Activated CD4-positive, alpha-beta T cell treated with anti-CD3 and anti-CD28 coated beads, Interleukin-10, Interleukin-2, amounts not matched to agents 100 ng/mL and 50 ng/mL, durations not matched to agents 16 hours and 8 hours (primary cell): ENCODE results near the gene CERS3.

ENCODE experiments used
- DNase-seq: peaks from one replicate; pipeline ENCODE4 v3.0.0-alpha.2; 2020

Gene CERS3

DNA sequence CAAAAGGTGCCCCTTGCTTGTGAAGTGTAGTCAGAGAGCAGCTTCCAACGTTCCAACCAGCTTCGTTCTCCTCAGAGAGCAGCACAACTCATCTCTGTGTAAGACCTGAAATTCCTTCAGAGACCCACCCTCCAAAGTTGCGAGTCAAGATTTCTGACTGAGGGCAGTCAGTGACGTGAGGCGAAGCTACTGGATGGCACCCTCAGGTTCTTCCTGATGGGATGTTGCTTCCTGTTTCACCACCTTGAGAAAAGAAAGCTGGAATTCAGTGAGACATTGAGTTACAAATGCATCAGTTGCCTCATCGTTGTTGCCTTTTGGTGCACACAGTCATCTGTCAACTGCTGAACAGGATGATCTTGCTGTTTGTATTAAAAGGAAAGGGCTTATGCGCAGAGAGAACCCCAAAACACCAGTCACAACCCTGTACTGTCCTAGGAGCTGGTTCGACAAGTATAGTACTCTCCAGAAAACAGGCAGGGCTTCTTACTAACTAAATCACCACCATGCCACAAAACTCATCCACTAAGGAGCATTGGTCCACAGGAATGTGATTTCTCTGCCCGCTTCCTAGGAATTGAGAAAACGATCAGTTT, at the start of gene CERS3:
CERS3 (minus strand) TSS at position 118 of the 596 bp plus-strand sequence. CDS start 27,101 bp downstream, outside the sequence.
- no peak for DNase-seq

DNA sequence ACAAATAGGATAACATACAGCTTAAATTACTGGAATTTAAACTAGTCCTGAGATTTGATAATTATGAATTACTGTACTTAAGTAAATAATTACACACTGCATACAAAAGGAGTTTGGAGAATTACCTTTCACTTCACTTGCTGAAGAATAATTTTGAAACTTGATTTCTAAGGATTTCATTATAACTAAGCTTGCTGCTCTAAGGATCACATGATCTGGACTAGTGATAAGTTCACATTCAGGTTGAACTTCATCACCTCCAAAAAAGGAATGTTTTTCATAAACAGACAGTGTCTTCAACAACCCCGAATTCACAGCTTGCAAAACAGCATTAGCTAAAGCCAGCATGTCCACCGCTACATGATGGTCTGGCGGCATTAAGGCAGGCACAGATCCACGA, 44.8 kb upstream of the CERS3 start:
- DNase-seq = no peak

DNA sequence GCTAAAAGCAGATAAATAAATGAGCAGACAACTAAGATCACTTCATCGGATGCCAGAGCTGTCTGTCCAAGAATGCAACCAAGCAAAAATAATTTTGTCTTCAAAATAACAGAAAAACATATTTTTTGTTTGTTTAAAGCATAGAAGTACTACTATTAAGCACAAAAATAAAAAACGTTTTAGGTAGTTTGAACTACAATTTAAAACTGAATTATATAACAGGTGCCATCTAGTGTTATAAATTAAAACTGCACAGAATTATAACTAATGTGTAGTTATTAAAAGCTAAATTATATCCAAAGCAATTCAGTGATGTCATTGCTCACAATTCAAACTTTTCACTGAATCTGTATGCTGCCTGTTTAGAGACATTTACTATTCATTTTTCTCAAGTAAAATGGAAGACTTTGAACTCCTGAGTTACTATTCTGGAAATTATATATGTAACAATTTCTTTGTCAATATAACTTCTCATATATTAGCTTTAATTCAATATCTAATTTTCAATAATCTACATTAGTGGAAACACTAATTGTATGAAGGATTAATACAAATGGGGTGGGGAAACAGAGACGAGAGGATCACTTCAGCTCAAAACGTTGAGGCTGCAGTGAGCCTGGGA, 43.7 kb upstream of the CERS3 start:
- no peak for DNase-seq

DNA sequence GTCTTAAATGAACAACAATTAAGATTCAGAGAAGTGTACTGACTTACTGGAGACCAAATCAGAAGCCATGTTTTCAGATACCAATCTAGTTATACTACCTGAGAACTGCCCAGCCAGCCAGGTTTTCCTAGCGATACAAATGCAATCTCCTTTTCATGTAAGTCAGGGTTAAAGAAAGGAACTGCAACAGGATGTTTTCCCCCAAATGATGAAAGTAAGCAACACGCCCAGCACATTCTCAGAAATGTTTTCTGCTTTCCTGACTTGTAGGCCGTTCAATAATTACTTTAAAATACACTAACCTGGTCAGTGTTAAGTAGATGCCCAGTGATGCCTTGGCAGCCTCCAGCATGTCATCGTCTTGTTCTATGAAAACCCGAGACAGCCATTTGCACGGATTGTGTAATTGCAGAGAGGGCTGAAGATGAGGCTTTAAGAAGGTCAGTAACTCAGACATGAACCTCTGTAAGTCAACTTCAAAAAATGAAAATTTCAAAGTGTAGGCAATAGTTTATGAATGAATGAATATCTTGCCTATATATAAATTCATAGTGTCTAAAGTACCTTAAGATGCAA, 42.9 kb upstream of the CERS3 start:
- no peak for DNase-seq

DNA sequence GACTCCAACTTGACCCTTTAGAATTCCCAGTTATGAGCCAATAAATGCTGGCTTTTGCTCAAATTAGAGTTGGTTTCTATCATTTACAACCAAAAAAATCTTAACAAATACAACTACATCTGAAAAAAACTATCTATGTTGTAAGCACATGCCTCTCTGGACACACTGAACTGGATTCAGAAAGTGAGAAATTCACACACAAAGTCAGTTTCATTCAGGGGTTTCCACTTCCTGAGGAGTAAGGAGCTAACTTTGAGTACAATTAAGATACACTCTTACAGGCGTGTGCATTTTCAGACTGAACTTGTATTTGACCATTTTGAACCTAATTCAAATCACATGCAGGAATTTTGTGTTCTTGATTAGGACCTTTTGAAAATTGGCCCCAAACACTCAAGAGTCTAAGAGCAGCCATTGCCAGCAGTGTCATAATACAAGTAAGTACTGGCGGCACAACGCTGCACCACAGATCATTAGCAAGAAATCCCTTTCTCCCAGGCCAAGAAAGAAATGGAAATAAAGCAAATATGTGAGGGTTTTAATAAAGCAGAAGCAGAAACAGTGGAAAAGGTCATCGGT, 42.1 kb upstream of the CERS3 start:
- no peak for DNase-seq

DNA sequence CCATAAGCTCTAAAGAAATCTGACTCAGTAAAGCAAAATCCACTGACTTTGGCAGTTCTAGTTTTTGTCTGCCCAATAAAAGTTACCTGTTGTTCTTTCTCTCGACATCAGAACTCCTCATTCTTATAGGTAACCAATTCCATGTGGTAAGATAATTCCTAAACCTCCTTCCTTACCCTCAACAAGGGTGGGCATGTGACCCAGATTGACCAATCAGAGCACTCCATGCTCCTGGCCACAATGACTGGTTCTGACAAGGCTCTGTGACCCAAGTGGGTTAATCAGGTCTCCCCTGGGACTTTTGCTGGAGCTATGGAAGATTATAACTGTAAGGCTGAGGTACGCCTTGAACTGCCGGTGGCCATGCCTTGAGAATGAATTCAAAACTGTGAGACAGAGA, 41.5 kb upstream of the CERS3 start:
- DNase-seq = no peak

DNA sequence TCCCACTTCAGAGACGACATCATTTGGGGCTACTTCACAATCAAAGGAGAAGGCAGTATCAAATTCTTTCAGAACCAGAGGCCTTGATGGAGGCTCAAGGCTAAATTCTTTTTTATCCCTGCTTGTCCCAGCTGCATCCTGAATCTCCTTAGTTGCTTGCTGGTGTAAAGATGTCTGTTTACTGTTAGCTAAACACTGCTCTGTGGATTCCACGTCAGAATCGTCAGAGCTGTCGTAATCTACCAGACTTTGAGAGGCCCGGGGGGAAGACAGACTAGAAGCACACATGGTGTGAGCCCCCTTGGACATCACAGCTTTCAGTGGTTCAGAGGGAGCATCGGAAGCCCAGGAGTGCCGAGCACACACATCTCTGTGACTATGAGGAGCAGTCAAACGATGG, 40.6 kb upstream of the CERS3 start:
- no peak for DNase-seq

DNA sequence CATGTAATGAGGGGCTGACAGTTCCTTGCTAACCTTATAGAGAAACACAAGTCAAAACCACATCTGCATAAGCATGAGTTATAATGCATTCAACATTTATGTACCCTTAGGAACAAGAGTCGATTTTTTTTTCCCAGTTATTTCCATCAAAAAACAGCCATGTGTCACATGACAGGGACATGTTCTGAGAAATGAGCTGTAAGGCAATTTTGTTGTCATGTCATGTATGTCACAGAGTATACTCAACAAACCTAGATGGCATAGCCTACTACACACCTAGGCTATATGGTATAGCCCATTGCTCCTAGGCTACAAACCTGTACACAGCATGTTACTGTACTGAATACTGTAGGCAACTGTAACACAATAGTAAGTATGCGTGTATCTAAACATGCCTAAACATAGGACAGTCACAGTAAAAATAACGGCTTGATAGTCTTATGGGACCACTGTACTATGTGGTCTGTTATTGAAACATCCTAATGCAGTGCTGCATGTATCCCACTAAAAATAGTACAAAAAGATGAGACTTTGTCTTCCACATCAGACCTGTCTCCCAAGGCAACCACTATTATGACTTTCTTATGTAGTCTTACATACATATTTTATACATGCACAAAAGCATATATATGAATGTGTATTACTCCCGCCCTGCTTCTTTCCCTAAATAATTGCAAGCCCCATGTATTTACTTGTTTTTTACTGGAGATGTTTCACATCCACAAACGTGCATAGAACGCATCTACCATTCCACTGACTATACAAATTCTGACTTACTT, 38.3 kb upstream of the CERS3 start:
- no peak for DNase-seq

DNA sequence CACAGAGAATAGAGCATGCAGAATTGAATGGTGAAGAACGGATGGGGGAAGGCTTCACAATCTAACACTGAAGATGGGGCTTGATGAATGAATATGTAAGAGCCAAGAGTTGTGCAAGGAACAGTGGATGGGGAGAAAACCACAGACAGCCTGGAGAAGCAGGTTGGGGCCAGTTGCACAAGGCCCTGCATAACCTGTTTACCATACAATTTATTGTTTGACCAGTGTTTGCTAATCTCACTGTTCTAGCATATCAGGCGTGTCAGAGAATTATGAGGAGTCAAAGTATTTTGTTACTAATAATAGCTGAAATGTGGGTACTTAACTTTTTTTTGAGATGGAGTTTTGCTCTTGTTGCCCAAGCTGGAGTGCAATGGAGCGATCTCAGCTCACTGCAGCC, 36.8 kb upstream of the CERS3 start:
- no peak for DNase-seq

DNA sequence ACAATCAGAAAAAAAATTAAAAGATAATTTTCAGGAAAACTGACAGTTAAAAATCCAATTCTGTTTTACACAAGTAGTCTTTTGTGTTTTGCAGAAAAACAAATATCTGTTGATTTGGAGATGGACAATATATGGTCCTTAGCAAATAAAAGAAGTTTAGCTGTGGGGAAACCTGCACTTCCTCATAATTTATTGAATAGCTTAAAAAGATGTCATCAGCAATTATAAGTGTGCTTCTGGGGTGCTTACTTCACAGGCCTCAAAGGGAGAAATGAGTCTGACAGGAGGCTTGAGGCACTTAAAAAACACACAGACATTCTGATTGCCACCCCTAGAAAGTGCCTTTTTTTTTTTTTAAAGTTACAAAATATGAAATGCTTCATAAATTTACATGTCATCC, 31.6 kb upstream of the CERS3 start:
- DNase-seq = no peak

DNA sequence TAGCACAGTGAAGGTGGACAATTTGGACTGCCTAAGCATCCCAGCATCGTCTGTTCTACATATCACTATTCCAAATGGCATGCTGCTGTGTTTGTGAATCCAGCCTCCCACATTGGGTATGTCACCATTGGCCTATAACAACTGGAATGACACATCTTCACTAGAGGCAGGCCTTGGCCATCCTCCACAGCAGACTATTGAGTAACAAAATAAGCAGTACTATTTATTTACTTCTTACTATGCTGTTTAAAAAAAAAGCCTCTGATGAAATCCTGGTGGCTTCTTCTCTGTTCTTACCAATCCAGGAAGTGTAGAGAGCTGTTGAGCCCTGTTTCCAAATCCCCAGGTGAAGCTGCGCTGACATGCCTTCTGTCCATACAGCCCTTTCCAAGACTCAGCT, 30.6 kb upstream of the CERS3 start:
- DNase-seq = no peak

DNA sequence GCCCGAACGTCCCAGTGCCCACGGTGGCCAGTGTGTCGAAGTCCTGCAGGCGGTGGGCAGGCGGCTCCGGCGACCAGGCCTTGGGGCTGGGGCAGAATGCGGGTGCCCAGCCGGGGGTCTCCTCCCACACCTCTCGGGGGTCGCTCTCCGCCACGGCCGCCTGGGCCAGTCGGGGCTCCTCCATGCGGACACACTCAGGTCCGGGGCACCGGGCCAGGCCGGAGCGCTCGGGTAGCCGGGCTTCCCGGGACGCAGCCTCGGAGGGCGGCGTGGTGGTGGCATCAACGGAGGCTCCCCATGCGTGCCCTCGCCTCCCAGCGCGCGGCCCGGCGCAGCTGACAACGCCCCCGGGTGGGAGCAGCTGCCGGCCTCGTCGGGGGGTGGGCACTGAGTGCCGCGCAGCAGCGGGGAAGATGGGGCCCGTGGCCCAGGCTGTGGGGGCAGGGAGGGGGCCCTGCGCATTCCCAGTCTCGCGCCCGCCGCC, 30.1 kb upstream of the CERS3 start:
- no peak for DNase-seq

DNA sequence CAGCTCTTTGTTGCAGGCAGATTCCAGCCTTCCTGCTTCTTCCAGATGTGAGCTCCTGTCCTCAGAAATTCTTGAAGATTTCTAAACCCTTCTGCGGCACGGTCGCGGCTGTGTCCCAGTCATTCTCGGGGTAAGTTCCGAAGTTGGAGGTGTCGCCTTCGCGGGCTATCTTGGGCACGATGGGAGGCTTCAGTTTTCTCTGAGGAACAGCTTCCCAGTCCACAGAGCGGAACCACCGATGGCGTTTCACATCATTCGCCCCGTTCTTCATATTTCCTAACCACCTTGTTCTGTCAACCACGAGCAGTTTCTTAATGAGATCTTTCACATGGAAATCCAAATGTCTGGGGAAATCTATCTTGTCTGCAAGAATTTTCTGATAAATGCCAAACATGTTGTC, 24.7 kb upstream of the CERS3 start:
- DNase-seq = no peak

DNA sequence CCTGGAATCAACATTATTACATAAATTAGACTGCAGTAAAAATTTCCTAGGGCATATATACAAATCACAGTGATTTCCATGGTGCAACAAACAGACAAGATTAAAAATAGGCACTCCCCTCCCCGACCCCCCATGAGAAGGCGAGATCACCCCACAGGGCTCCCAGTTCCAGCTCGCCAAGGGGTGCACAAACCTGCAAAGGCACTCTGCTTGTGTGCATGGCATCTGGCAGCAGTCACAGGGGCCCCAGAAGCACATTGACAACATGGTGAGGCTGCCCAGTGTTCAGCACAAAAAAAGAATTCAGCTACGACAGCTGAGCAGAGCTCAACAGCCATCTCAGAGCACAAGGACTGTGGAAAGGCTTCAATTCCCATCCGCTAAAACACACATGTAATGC, 19.2 kb upstream of the CERS3 start:
- DNase-seq = no peak

DNA sequence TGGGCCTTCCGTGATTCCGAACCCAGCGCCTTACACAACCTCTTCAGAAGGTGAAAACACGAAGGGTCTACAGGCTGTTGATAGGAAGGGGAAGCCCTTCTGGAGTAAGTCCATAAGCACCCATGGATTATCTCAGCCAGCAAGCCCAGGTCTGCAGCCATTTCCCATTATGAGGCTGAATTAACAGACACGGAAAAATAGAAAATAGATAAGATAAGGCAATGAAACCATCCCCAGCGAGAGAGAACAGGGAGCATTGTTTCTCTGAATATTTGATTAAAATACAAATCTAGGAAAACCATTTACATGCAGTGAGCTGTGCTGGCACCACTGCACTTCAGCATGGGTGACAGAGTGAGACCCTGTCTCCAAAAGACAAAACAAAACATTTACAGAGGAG, 16.2 kb upstream of the CERS3 start:
- DNase-seq = no peak

DNA sequence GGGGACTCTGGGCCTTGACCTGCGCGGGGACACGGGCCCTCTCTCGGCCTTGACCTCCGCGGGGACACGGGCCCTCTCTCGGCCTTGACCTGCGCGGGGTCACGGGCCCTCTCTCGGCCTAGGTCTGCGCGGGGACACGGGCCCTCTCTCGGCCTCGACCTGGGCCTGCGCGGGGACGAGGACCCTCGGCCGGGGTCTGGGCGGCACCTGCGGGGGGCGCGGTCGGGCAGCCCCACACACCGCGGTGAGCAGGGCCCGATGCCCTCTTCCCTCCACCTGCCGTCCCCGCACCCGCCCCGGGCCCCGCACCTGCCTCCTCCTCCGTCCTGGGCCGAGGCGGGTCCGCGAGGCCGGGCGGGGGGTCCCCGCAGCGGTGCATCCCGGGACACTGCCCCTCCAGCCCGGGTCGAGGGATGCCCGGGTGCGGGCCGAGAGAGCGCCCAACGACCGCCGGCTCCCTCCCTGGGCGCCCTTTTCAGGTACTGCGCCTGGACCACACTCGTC, 15.6 kb upstream of the CERS3 start:
- no peak for DNase-seq

DNA sequence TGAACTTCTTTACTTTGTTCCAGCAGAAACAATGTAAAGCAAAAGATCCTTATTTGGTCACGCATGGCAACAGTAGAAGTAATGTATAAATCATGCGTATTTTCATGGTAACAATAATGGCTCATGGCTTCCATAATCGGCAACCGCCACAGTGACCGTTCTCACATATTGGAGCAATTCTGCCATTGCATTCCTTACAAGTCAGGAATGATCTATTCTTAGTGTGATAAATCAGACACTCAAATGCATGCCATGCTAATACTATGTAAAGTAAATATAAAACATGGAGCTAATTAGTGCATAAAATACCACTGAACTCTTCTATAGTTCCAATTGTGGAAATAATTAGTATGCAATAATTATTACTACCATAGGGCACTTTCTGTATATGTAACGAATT, 13.5 kb upstream of the CERS3 start:
- no peak for DNase-seq

DNA sequence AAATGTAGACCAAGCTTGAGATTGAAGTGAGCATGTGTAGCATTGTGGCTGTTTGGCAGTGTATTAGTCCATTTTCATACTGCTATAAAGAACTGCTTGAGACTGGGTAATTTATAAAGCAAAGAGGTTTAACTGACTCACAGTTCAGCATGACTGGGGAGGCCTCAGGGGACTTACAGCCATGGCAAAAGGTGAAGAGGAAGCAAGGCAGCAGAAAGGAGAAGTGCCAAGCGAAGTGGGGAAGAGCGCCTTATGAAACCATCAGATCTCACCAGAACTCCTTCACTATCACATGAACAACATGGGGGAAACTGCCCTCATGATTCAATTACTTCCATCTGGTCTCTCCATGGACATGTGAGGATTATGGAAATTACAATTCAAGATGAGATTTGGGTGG, 8.6 kb upstream of the CERS3 start:
- DNase-seq = no peak

DNA sequence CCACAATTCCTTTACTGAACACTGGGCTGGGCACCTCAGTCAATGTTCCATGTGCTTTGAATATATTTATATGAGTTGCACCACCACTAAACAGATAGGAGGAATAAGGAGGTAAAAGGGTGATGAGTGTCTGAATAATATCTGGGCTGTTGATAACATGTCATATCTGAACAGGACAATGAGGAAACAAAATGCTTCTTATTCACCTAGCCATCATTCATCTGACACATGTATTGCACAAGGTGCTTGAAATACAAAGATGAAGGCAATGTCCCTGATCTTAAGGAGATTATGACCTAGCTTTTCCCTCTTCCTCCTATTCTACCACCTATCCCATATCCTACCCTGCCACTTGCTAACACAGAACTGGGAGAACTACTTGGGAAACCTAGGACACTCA, 8.0 kb upstream of the CERS3 start:
- DNase-seq = no peak

DNA sequence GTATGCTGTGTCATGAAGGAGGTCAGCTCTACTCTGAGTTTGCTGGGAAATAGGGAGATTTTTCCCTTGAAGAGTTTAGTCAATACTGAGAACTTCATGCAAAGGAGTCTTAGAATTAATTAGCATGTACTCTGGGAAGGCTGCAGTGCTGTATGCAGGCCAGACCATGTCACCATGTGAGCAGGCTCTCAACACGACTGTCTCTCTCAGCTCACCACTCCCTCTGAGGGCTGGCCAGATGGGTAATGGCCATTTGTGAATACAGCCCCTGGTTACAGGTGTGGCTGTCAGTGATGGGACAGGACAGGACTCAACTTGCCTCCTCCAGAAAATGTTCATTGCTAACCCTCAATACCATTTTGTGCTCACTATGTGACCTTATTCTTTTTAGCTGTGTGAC, 5.1 kb upstream of the CERS3 start:
- DNase-seq = no peak

DNA sequence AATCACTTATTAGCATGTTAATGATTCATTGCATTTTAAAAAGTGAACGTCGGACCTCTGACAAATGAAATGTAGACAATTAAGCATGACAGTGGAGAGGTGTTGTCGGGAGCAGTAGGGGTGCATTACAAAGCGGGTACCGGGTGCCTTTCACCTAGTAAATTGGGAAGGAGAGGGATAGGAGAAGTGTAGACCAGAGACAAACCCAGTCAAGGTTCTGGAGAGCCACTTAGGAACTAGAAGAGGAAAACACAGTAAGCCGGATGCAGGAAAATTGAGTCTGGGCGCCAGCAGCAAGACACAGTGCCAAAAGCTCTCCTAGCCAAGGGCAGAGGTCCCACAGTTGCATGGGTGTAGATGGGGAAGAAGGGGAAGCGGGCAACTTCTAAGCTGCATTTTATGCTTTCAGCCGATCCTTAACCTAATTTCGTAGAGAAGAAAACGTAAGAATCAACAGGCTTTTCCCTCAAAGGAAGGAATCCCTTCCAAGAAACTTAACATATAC, 3.1 kb upstream of the CERS3 start:
- no peak for DNase-seq

DNA sequence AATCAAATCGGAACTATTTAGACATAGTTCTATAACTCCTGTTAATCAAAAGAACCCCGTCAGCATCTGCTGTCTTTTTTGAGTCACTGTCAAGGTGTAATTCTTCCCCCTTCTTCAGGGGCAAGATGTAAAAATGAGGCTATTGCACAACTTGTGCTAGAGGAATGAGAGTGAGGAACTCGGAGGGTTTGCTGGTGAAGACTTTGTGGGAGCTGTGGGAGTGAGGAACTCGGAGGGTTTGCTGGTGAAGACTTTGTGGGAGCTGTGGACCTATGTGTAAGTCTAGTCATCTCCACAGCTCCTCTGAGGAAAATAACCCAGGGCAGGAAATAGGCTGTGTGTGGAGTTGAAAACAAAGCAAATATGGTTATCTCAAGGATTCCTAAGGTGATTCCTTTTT, 2.5 kb upstream of the CERS3 start:
- DNase-seq = no peak

DNA sequence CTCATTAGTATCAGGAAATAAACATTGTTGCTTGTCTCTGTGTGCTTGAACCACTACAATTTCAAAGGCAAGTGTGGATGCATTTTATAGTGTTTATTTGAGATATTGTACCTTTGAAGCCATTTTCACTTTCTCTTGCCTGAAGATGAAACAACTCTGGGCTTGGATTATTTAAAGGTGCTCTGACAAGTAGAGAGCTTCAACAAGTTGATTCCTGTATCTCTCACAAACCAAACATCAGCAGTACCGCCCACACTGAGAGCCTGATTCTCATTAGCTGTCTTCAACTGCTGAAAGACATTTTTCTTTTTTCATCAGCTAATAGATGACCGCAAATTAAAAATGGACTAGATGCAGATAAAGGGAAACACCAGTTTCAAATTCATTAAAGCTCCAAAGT, 806 bp upstream of the CERS3 start:
- no peak for DNase-seq
